Ecto neural progenitor cell (in vitro differentiated cells): ENCODE measurements around the gene CDC45.

Experiments
- DNase-seq: peaks from one replicate; pipeline ENCODE4 v3.0.0-alpha.2; 2018; ENCODE audit warnings: low spot score

CDC45 gene

GRCh38 chr22:19565382-19566278, 85.9 kb downstream of the CDC45 start:
- no peak for DNase-seq

GRCh38 chr22:19566279-19567156, 86.8 kb downstream of the CDC45 start:
- no peak for DNase-seq

GRCh38 chr22:19567157-19568009, 87.7 kb downstream of the CDC45 start:
- no peak for DNase-seq

GRCh38 chr22:19568337-19569275, 88.9 kb downstream of the CDC45 start:
- no peak for DNase-seq

GRCh38 chr22:19569276-19569640, 89.5 kb downstream of the CDC45 start:
- no peak for DNase-seq

- no peak for DNase-seq
These were observed 90.3 kb downstream of the CDC45 start for GRCh38 chr22:19569976-19570375.
